Measurements from ENCODE around the gene TEX51. TPM values are rescaled to one million over a fixed set of nuclear protein-coding genes. Genes with fewer than 3 reads are reported as not detected.

The TEX51 gene
- total RNA-seq, 1 experiment from 2014 or later: not detected

- H2AFZ ChIP-seq (ENCODE audit: low read depth, low read length, poor library complexity, severe bottlenecking): no peak overlapping the region
- no peaks in the 10 kb centered on the region for H3K79me2 ChIP-seq (ENCODE audit: insufficient read depth, low read length)
- no peaks in the 10 kb centered on the region for H3K9me3 ChIP-seq (ENCODE audit: control insufficient read depth in 1 of 2, insufficient read depth in 1 of 2, low read depth in 1 of 2, low read length in 2 of 2)
- no peak overlapping the region for H3K4me2 ChIP-seq (ENCODE audit: low read length)
- ChIA-PET POLR2A (no interaction called here), RAD21 (ENCODE audit: low non-redundant PET in 1 of 2, low total read pairs in 2 of 2, uncharacterized antibody in 2 of 2, unreplicated experiment in 2 of 2) (no interaction called here), CTCF (no interaction called here)
- peaks cover 21% of the 10 kb centered on the region; the same call in 1 of the 2 replicates for H3K27me3 ChIP-seq (ENCODE audit: insufficient read depth, low read length)
- ATAC-seq (no peak), DNase-seq (ENCODE audit: low read depth, low spot score) (no peak)
- H3K4me1 ChIP-seq (ENCODE audit: control insufficient read depth in 1 of 2, insufficient read depth in 2 of 2, low read length in 2 of 2): peaks cover 0 to 2% of the 10 kb centered on the region in 2 experiments; a peak in 2 of 4 replicates
- H3K4me3 ChIP-seq (replicated peaks in 1 of 2; ENCODE audit: low read depth in 1 of 2, low read length in 2 of 2): no peak overlapping the region
- no peak overlapping the region for H3K27ac ChIP-seq (ENCODE audit: low read depth, low read length)
- H3K36me3 ChIP-seq (ENCODE audit: control insufficient read depth in 1 of 2, insufficient read depth in 2 of 2, low read length in 2 of 2): no peaks in the 10 kb centered on the region
- intact Hi-C loops (cut with micrococcal nuclease): no loop called here
- H3K9ac ChIP-seq (ENCODE audit: low read length): no peak overlapping the region
- no peaks in the 10 kb centered on the region for H4K20me1 ChIP-seq (ENCODE audit: insufficient read depth)
- no peaks in the 10 kb centered on the region for H3K9me2 ChIP-seq (ENCODE audit: insufficient read depth)
- BruUV-seq (replicated peaks): no TSS peak
- no peak for TF ChIP-seq CBX3 (IDR thresholded peaks at IDR 0.05; ENCODE audit: low read depth)
- TF ChIP-seq POLR2A (IDR thresholded peaks at IDR 0.05; ENCODE audit: borderline replicate concordance, extremely low read depth, insufficient read depth, insufficient read length): no peak
- no peak for TF ChIP-seq CEBPB (IDR thresholded peaks at IDR 0.05; ENCODE audit: low read depth)
- TF ChIP-seq RAD21 (IDR thresholded peaks at IDR 0.05; ENCODE audit: low read depth): no peak
- TF ChIP-seq EZH2 (IDR thresholded peaks at IDR 0.05): no peak
- TF ChIP-seq TCF7L2 (IDR thresholded peaks at IDR 0.05; ENCODE audit: borderline replicate concordance, extremely low read depth, insufficient read depth, insufficient read length): no peak
- no peak for TF ChIP-seq SIN3A (IDR thresholded peaks at IDR 0.05; ENCODE audit: low read depth)
- TF ChIP-seq ELF1 (IDR thresholded peaks at IDR 0.05; ENCODE audit: borderline replicate concordance, low read depth): no peak
- no peak for TF ChIP-seq SRF (IDR thresholded peaks at IDR 0.05; ENCODE audit: low read depth)
- TF ChIP-seq SP1 (IDR thresholded peaks at IDR 0.05; ENCODE audit: low read depth): no peak
- no peak for TF ChIP-seq JUND (IDR thresholded peaks at IDR 0.05)
- TF ChIP-seq ATF3 (IDR thresholded peaks at IDR 0.05): no peak
- TF ChIP-seq ZBTB33 (IDR thresholded peaks at IDR 0.05; ENCODE audit: extremely low read depth, insufficient replicate concordance, low read length): no peak
- TF ChIP-seq POLR2AphosphoS5 (IDR thresholded peaks at IDR 0.05; ENCODE audit: low read depth, low read length): no peak
- TF ChIP-seq ZNF274 (IDR thresholded peaks at IDR 0.05; ENCODE audit: low read depth, low read length): no peak
- TF ChIP-seq MAX (IDR thresholded peaks at IDR 0.05): no peak
- TF ChIP-seq ZFX (IDR thresholded peaks at IDR 0.05): no peak
These were observed 6.8 kb upstream of the TEX51 start for GRCh38 chr2:126891681-126892500.

Measured in HCT116 (cell line).